Astrocyte (in vitro differentiated cells and primary cell): Measurements from ENCODE around the gene RNPS1. TPM values are rescaled to one million over a fixed set of nuclear protein-coding genes. Genes with fewer than 3 reads are reported as not detected.

Experiments
- DNase-seq: peaks from one replicate; pipeline ENCODE4 v3.0.0-alpha.2; 2010; ENCODE audit warnings: low read depth
- FAIRE-seq: peaks from 2 replicates; lab custom pipeline; 2011; peaks lifted over from hg19 to GRCh38; lab: Jason Lieb, UNC
- H2AFZ ChIP-seq: 2 replicates; pipeline ENCODE4 v1.6.0; 2012; ENCODE audit warnings: low read depth, low read length, inconsistent platforms
- H3K27ac ChIP-seq: 2 replicates; pipeline ENCODE4 v1.5.1; 2011; ENCODE audit warnings: low read depth, low read length, inconsistent platforms
- H3K27me3 ChIP-seq: 2 replicates; pipeline ENCODE4 v1.6.0; 2011; ENCODE audit warnings: low read length, inconsistent platforms; ENCODE audit not compliant: insufficient read depth
- H3K36me3 ChIP-seq: 2 replicates; pipeline ENCODE4 v1.5.1; 2011; ENCODE audit warnings: low read length, inconsistent platforms; ENCODE audit not compliant: insufficient read depth
- H3K4me1 ChIP-seq: 2 replicates; pipeline ENCODE4 v1.5.1; 2011; ENCODE audit warnings: low read length, inconsistent platforms; ENCODE audit not compliant: insufficient read depth
- H3K4me2 ChIP-seq: 2 replicates; pipeline ENCODE4 v1.6.0; 2012; ENCODE audit warnings: low read length, inconsistent platforms
- H3K4me3 ChIP-seq: 2 replicates; pipeline ENCODE4 v1.5.1; 2011; ENCODE audit warnings: low read depth, mild to moderate bottlenecking, low read length, inconsistent platforms; ENCODE audit not compliant: insufficient read depth
- H3K79me2 ChIP-seq: 2 replicates; pipeline ENCODE4 v1.6.0; 2012; ENCODE audit warnings: mild to moderate bottlenecking, low read length, inconsistent platforms; ENCODE audit not compliant: insufficient read depth
- H3K9ac ChIP-seq: 2 replicates; pipeline ENCODE4 v1.6.0; 2012; ENCODE audit warnings: mild to moderate bottlenecking, low read length, inconsistent platforms
- H3K9me3 ChIP-seq: 2 replicates; pipeline ENCODE4 v1.5.1; 2012; ENCODE audit warnings: low read depth, mild to moderate bottlenecking, low read length, inconsistent platforms; ENCODE audit not compliant: insufficient read depth
- H4K20me1 ChIP-seq: 2 replicates; pipeline ENCODE4 v1.6.0; 2012; ENCODE audit warnings: low read length, inconsistent platforms; ENCODE audit not compliant: insufficient read depth
- H3K27ac Mint-ChIP-seq: one replicate; pipeline ENCODE4 v1.8.0; 2021; ENCODE audit warnings: mild to moderate bottlenecking, mixed read lengths; ENCODE audit not compliant: unreplicated experiment
- H3K27me3 Mint-ChIP-seq: one replicate; pipeline ENCODE4 v1.8.0; 2021; ENCODE audit warnings: low read depth, mixed read lengths; ENCODE audit not compliant: unreplicated experiment
- H3K36me3 Mint-ChIP-seq: one replicate; pipeline ENCODE4 v1.8.0; 2021; ENCODE audit warnings: low read depth, mixed read lengths; ENCODE audit not compliant: unreplicated experiment
- H3K4me1 Mint-ChIP-seq: one replicate; pipeline ENCODE4 v1.8.0; 2021; ENCODE audit warnings: low read depth, mixed read lengths; ENCODE audit not compliant: unreplicated experiment
- H3K4me3 Mint-ChIP-seq: one replicate; pipeline ENCODE4 v1.8.0; 2021; ENCODE audit warnings: mild to moderate bottlenecking, moderate library complexity, mixed read lengths; ENCODE audit not compliant: unreplicated experiment
- H3K9me3 Mint-ChIP-seq: one replicate; pipeline ENCODE4 v1.8.0; 2021; ENCODE audit warnings: mild to moderate bottlenecking, mixed read lengths; ENCODE audit not compliant: unreplicated experiment
- CTCF ChIP-seq: IDR thresholded peaks from 2 replicates; pipeline ENCODE4 v1.5.1; 2011; ENCODE audit warnings: low read depth, mild to moderate bottlenecking, inconsistent platforms, low read length, moderate library complexity; ENCODE audit not compliant: insufficient read depth
- EZH2 ChIP-seq: IDR thresholded peaks from 2 replicates; pipeline ENCODE4 v1.6.1; 2012; ENCODE audit warnings: mild to moderate bottlenecking, low read length, inconsistent platforms; ENCODE audit not compliant: insufficient read depth
- total RNA-seq: library from RNA; stranded (reverse); gene quantifications from 2 replicates; pipeline ENCODE4 v1.2.1, GENCODE V29; 2021

Gene RNPS1
- total RNA-seq, 1 donor from 2014 or later: 209 TPM

DNA sequence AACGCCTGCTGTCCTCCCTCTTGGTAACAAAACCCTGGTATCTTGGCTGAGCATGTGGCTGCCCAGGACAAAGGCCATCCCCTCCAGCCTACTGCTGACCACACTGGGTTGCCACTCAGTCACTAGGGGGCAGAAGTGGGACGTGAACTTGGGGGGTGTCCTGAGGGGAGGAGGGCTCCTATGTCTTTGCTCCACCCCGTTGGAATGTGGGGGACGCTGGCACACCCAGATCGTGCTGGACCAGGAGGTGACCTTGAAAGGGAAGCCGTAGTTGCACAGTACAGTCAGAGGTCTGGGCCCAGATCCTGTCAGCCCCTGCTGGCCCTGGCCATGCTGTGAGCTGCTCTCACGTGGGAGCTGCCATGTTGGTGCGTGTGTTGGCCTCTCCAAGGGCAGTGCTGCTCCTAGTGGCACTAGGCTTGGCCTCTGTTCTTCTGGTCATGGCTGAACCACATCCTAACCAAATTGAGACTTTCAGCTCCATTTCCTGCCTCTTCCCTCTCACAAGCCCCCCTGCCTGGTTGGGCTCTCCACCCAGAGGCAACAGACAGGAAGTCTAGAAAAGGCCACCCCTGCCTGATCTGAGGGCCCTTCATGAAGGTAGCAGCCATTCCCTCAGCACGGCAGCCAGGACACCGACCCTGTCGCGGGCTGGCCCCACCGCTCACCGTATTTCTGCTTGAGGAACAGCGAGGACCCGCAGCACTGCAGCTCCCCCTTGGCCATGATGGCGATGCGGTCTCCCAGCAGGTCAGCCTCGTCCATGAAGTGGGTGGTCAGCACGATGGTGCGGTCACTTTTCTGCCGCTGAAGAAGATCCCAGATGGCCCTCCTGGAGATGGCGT, 29.0 kb upstream of the RNPS1 start:
- no peak for DNase-seq
- Histone ChIP-seq H2AFZ (no peak overlapping the region), H3K27me3 (no peaks in the 10 kb centered on the region), H3K27ac (no peak overlapping the region), H3K4me1 (no peaks in the 10 kb centered on the region), H3K4me3 (no peak overlapping the region), H3K79me2 (no peaks in the 10 kb centered on the region), H3K4me2 (no peak overlapping the region), H4K20me1 (no peaks in the 10 kb centered on the region), H3K9ac (no peak overlapping the region), H3K36me3 (no peaks in the 10 kb centered on the region), H3K9me3 (no peaks in the 10 kb centered on the region)
- Mint-ChIP-seq H3K9me3 (no peaks in the 10 kb centered on the region), H3K27me3 (peaks cover 7% of the 10 kb centered on the region), H3K36me3 (no peaks in the 10 kb centered on the region), H3K4me1 (no peaks in the 10 kb centered on the region), H3K27ac (no peak overlapping the region), H3K4me3 (no peak overlapping the region)
- FAIRE-seq: no peak
- TF ChIP-seq CTCF (peak; percentile 12), EZH2 (no peak)

GRCh38 chr16:2295056-2295798, 27.3 kb upstream of the RNPS1 start:
- H3K4me3 ChIP-seq: no peak overlapping the region
- H3K4me1 Mint-ChIP-seq: no peaks in the 10 kb centered on the region
- H3K27ac Mint-ChIP-seq: no peak overlapping the region
- TF ChIP-seq EZH2: no peak
- no peak for TF ChIP-seq CTCF
- H3K27me3 ChIP-seq: no peaks in the 10 kb centered on the region
- H3K9me3 ChIP-seq: no peaks in the 10 kb centered on the region
- FAIRE-seq (no peak), DNase-seq (no peak)
- H3K27me3 Mint-ChIP-seq: peaks cover 4% of the 10 kb centered on the region
- no peak overlapping the region for H3K9ac ChIP-seq
- H2AFZ ChIP-seq: no peak overlapping the region
- no peak overlapping the region for H3K27ac ChIP-seq
- no peaks in the 10 kb centered on the region for H4K20me1 ChIP-seq
- H3K4me1 ChIP-seq: no peaks in the 10 kb centered on the region
- no peak overlapping the region for H3K4me3 Mint-ChIP-seq
- H3K9me3 Mint-ChIP-seq: no peaks in the 10 kb centered on the region
- H3K4me2 ChIP-seq: no peak overlapping the region
- H3K79me2 ChIP-seq: no peaks in the 10 kb centered on the region
- H3K36me3 ChIP-seq: no peaks in the 10 kb centered on the region
- no peaks in the 10 kb centered on the region for H3K36me3 Mint-ChIP-seq
